Endothelial cell of umbilical vein (primary cell): ENCODE measurements around the gene MFRP.

Experiments
- CTCF ChIP-seq, 2 donors: IDR thresholded peaks; 1 replicate in 1 of 2; 2 replicates in 1 of 2; pipeline ENCODE4 v1.5.1; 2011; ENCODE audit warnings: low read length in 2 of 2, mild to moderate bottlenecking in 2 of 2, moderate library complexity in 2 of 2, control low read depth in 1 of 2, inconsistent platforms in 1 of 2, low read depth in 1 of 2; ENCODE audit not compliant: insufficient read depth in 1 of 2; ENCODE audit errors: extremely low read depth in 1 of 2
- MAX ChIP-seq: IDR thresholded peaks from 2 replicates; pipeline ENCODE4 v1.6.1; 2011; ENCODE audit not compliant: insufficient read depth, insufficient read length
- MYC ChIP-seq: IDR thresholded peaks from one replicate; pipeline ENCODE4 v1.6.1; 2011; ENCODE audit warnings: mild to moderate bottlenecking, low read depth, low read length
- POLR2A ChIP-seq: IDR thresholded peaks from 2 replicates; pipeline ENCODE4 v1.6.1; 2012; ENCODE audit warnings: low read depth, mild to moderate bottlenecking, control low read depth, low read length

GRCh38 chr11:119352857-119353260 is 6.4 kb upstream of the MFRP start:
- TF ChIP-seq MAX (no peak), MYC (no peak), CTCF (IDR thresholded peaks at IDR 0.05; ENCODE audit: extremely low read depth in 1 of 2, insufficient read depth in 1 of 2, low read depth in 1 of 2, low read length in 2 of 2) (no peak), POLR2A (no peak)
